ENCODE results near the gene DUSP2.

DUSP2 gene

DNA sequence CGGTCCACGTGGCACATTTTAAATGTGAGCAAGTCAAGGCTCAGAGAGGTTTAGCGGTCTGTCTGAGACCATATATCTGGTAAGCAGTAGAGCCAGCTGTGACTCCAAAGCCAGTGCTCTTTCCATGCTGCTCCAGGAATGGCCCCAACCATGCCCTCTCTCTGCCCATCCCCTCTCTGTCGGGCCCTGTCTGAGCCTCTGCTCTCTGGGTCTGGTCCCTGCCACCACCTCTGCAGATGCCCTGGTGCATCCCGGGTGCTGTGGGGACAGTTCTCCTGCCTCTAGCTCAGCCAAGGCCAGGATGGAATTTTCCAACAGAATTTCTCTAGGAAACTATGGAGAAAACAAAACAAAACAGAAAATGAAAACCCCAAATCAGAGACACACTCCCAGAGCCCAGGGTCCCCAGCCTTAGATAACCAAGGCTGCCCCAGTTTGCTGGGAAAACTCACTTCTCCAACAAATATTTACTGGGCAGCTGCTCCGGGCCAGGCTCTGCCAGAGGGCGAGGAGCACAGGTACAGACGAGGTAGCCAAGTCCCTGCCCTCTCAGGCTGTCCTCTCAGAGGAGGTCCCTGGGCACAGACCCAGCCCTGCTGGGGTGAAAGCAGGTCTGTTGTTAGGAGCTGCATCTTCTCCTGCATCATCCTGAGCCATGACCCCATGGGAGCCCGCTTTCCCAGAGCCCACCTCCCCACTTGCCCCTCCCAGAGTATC, 38.1 kb downstream of the DUSP2 start:
- peak overlapping the region; percentile 23 for H3K4me3 Mint-ChIP-seq
- H3K27me3 Mint-ChIP-seq (ENCODE audit: low read depth, poor library complexity) = peaks cover under 1% of the 10 kb centered on the region
- DNase-seq = no peak
- no peak overlapping the region for H3K27ac Mint-ChIP-seq
- no peaks in the 10 kb centered on the region for H3K36me3 Mint-ChIP-seq (ENCODE audit: low read depth)
- H3K9me3 Mint-ChIP-seq = peaks cover 18% of the 10 kb centered on the region
- H3K4me1 Mint-ChIP-seq = peaks cover 56% of the 10 kb centered on the region
- TF ChIP-seq, protein P1, sequence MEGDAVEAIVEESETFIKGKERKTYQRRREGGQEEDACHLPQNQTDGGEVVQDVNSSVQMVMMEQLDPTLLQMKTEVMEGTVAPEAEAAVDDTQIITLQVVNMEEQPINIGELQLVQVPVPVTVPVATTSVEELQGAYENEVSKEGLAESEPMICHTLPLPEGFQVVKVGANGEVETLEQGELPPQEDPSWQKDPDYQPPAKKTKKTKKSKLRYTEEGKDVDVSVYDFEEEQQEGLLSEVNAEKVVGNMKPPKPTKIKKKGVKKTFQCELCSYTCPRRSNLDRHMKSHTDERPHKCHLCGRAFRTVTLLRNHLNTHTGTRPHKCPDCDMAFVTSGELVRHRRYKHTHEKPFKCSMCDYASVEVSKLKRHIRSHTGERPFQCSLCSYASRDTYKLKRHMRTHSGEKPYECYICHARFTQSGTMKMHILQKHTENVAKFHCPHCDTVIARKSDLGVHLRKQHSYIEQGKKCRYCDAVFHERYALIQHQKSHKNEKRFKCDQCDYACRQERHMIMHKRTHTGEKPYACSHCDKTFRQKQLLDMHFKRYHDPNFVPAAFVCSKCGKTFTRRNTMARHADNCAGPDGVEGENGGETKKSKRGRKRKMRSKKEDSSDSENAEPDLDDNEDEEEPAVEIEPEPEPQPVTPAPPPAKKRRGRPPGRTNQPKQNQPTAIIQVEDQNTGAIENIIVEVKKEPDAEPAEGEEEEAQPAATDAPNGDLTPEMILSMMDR (IDR thresholded peaks at IDR 0.05) = no peak

DNA sequence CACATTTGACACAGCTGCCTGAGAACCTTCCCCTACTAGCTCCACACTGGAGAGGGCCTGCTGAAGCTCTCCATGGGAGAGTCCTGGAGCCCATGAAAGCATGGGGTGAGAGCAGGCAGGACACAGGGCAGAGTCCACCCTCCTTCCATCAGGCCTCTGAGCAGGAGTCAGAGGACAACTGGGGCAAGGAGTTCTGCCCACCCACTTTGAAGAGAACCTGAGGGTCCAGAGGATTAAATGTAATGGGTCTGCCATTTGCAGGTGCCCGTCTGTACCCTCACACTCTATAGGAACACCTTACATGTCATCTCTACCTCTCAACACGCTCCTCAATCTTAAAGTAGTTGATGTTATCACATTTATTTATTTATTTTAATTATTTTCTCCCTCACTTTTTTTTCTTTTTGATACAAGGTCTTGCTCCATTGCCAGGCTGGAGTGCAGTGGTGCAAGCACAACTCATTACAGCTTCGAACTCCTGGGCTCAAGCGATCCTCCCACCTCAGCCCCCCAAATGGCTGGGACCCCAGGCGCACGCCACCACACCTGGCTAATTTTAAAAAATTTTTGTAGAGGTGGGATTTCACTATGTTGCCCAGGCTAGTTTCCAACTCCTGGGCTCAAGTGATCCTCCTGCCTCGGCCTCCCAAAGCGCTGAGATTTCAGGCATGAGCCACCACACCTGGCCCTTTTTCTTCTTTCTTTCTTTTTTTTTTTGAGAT, 39.1 kb downstream of the DUSP2 start:
- DNase-seq = no peak
- Mint-ChIP-seq H3K4me1 (peaks cover 65% of the 10 kb centered on the region), H3K9me3 (peaks cover 18% of the 10 kb centered on the region), H3K36me3 (ENCODE audit: low read depth) (no peaks in the 10 kb centered on the region), H3K27me3 (ENCODE audit: low read depth, poor library complexity) (no peaks in the 10 kb centered on the region), H3K27ac (no peak overlapping the region), H3K4me3 (no peak overlapping the region)
- TF ChIP-seq, protein P1 (IDR thresholded peaks at IDR 0.05) = no peak

DNA sequence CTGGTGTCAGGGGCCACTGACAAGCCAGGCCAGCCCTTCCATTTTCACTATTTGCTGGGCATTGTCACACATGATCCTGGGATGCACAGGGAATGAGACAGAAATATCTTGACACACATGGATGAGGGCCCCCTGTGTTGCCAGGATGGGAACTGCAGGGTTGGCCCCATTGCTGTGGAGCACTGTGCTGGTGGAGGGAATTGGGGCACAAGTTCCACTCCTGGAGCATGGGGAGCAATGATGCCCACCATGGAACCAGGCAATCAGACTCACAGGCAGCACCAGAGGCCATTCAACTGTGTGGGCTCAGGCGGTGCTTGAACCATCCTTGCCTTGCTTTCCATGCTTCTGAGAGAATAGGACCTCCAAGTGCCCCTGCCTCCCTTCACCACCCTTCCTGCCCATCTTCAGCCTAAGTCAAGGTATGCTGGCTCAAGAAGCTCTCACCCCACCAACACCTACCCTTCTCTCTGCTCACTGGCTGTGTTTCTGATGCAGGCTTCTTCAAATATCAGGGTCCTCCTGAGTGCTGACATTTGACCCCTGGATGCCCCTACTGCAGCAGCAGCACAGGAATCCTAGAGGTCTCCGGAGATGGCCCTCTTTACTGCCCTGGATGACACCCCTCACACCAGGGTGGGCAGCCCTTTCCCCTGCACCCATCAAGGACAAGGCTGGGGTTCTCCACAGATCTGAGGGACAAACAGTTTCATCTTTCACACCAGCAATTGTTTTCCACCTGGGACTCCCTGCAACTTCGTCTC, 39.9 kb downstream of the DUSP2 start:
- Mint-ChIP-seq H3K36me3 (ENCODE audit: low read depth) (no peaks in the 10 kb centered on the region), H3K27ac (no peak overlapping the region), H3K4me3 (no peak overlapping the region), H3K9me3 (peaks cover 18% of the 10 kb centered on the region), H3K4me1 (peaks cover 73% of the 10 kb centered on the region), H3K27me3 (ENCODE audit: low read depth, poor library complexity) (no peaks in the 10 kb centered on the region)
- DNase-seq = no peak
- TF ChIP-seq, protein P1 (IDR thresholded peaks at IDR 0.05) = no peak

DNA sequence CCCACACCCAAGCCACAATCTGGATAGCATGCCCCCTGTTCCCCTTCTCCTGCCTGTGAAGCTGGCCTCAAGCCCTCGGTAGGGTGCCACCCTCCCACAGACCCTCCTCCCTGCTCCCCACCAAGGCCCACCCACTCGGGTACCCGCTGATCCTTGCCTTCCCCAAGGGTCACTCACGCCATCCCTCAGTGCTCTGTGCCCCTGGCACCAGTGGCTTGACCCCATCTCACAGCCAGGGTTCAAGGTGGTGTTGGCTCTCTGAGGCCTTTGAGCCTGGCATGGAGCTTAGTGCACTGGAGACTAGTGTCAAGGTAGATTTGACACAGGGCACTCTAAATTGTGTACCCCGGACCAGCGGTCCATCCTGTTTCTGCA, 40.8 kb downstream of the DUSP2 start:
- Mint-ChIP-seq H3K27ac (no peak overlapping the region), H3K9me3 (peaks cover 18% of the 10 kb centered on the region), H3K4me3 (no peak overlapping the region), H3K36me3 (ENCODE audit: low read depth) (no peaks in the 10 kb centered on the region), H3K4me1 (peaks cover 76% of the 10 kb centered on the region), H3K27me3 (ENCODE audit: low read depth, poor library complexity) (no peaks in the 10 kb centered on the region)
- TF ChIP-seq, protein P1 (IDR thresholded peaks at IDR 0.05) = no peak
- no peak for DNase-seq

DNA sequence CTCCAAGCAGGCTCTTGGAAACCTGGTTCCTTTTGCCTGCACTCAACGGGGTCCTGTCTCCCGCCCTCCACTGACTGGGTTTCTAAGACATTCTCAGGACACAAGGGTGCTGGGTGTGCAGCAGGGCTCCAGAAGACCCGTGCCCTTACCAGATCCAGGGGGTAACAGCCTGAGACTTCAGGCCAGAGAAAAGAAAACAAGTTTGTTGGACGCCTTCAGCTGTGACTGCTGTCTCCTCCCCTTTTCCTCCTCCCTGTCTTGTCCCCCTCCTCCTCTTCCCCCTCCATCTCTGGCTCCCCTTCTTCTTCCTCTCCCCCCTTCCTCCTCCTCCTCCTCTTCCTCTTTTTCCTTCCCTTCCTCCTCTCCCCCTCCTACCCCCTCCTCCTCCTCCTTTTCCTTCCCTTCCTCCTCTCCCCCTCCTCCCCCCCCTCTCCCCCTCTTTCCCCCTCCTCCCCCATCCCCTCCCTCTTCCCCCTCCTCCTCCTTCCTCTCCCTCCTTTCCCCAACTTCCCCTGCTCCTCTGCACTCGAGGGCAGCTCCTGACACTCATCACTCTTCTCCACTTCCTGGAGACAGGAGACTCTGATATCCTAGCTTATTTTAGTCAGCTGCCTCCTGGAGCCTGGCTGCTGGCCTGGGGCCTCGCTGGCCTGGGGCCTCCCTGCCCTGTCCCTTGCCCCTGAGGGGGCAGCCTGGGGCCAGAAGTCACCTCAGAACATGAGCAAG, 41.3 kb downstream of the DUSP2 start:
- peaks cover 18% of the 10 kb centered on the region for H3K9me3 Mint-ChIP-seq

More for the DNA sequence above, 41.3 kb downstream of the DUSP2 start:
- Mint-ChIP-seq H3K27me3 (ENCODE audit: low read depth, poor library complexity) (no peaks in the 10 kb centered on the region), H3K36me3 (ENCODE audit: low read depth) (no peaks in the 10 kb centered on the region), H3K4me1 (peaks cover 76% of the 10 kb centered on the region), H3K27ac (peak overlapping the region; percentile 99), H3K4me3 (peak overlapping the region; percentile 28)
- no peak for DNase-seq
- TF ChIP-seq, protein P1 (IDR thresholded peaks at IDR 0.05) = no peak

Data from nephron progenitor cell (in vitro differentiated cells).